HL-60 (cell line): ENCODE data around the gene POFUT1.

Experiments used
- CTCF ChIP-seq: IDR thresholded peaks from one replicate; pipeline ENCODE4 v1.5.1; 2011; ENCODE audit warnings: low read length, control low read depth, inconsistent platforms; ENCODE audit not compliant: insufficient read depth
- GABPA ChIP-seq: IDR thresholded peaks from 2 replicates; pipeline ENCODE4 v1.6.1; 2012; ENCODE audit warnings: low read depth
- POLR2AphosphoS5 ChIP-seq: IDR thresholded peaks from 2 replicates; pipeline ENCODE4 v1.6.1; 2012; ENCODE audit warnings: low read depth
- REST ChIP-seq: IDR thresholded peaks from 2 replicates; pipeline ENCODE4 v1.6.1; 2012; ENCODE audit warnings: low read depth; ENCODE audit not compliant: insufficient replicate concordance

DNA sequence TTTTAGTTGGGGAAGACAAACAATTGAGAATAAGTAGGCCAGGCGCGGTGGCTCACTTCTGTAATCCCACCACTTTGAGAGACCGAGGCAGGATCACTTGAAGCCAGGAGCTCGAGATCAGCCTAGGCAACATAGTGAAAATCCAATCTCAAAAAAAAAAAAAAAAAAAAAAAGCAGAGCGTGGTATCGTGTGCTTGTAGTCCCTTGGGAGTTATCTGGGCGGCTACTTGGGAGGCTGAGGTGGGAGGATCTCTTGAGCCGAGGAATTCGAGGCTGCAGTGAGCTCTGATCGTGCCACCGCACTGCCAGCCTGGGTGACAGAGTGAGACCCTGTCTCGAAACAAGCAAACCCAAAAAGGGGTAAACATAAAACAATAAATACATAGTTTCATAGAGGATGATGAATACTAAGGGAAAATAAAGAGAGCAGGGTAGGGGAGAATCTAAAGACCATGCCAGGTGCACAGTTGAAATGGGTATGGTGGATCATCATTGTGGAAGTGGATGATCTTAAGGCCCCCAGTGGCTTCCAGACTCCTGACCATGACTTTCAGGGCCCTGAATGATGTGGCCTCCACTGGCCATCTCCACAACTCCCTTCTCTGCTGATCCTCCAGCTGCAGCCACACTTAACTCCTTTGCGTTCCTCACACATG is 947 bp downstream of the POFUT1 start:
- no peak for TF ChIP-seq CTCF
- TF ChIP-seq REST, result no peak
- TF ChIP-seq POLR2AphosphoS5, result no peak; the same call in 1 of the 2 replicates
- TF ChIP-seq GABPA, result no peak
